HEK293 (cell line): ENCODE data around the gene ASL.
A peak's percentile ranks its signal among the peaks of the same experiment; 100 is the strongest.

Experiments used
- KLF10 ChIP-seq: fragments of 450-650 bp; IDR thresholded peaks from 2 replicates; pipeline ENCODE4 v1.5.1; 2018; ENCODE audit warnings: missing biosample characterization, mild to moderate bottlenecking, missing genetic modification characterization
- OSR2 ChIP-seq: fragments of 450-650 bp; formaldehyde crosslinking; IDR thresholded peaks from 2 replicates; pipeline ENCODE4 v1.5.1; 2016; ENCODE audit warnings: missing biosample characterization, missing genetic modification characterization
- PRDM10 ChIP-seq: fragments of 450-650 bp; formaldehyde crosslinking; IDR thresholded peaks from 2 replicates; pipeline ENCODE4 v1.5.1; 2016; ENCODE audit warnings: missing biosample characterization, missing genetic modification characterization
- SCRT1 ChIP-seq: fragments of 450-650 bp; formaldehyde crosslinking; IDR thresholded peaks from 2 replicates; pipeline ENCODE4 v1.5.1; 2016; ENCODE audit warnings: missing biosample characterization, missing genetic modification characterization, borderline replicate concordance
- SCRT2 ChIP-seq: fragments of 450-650 bp; formaldehyde crosslinking; IDR thresholded peaks from 2 replicates; pipeline ENCODE4 v1.5.1; 2016; ENCODE audit warnings: missing biosample characterization, missing genetic modification characterization
- SP2 ChIP-seq: fragments of 450-650 bp; formaldehyde crosslinking; IDR thresholded peaks from 2 replicates; pipeline ENCODE4 v1.5.1; 2016; ENCODE audit warnings: missing biosample characterization, missing genetic modification characterization
- SP7 ChIP-seq: fragments of 450-650 bp; formaldehyde crosslinking; IDR thresholded peaks from 2 replicates; pipeline ENCODE4 v1.5.1; 2016; ENCODE audit warnings: missing biosample characterization, missing genetic modification characterization
- TRIM28 ChIP-seq: IDR thresholded peaks from 2 replicates; pipeline ENCODE4 v1.6.1; 2011; ENCODE audit warnings: low read length, control low read depth, borderline replicate concordance
- YY1 ChIP-seq: fragments of 450-650 bp; formaldehyde crosslinking; IDR thresholded peaks from 2 replicates; pipeline ENCODE4 v1.5.1; 2018; ENCODE audit warnings: missing biosample characterization, missing genetic modification characterization
- YY2 ChIP-seq: fragments of 450-650 bp; formaldehyde crosslinking; IDR thresholded peaks from 2 replicates; pipeline ENCODE4 v1.5.1; 2016; ENCODE audit warnings: missing biosample characterization, missing genetic modification characterization
- ZBTB11 ChIP-seq: fragments of 450-650 bp; formaldehyde crosslinking; conservative IDR thresholded peaks from 2 replicates; pipeline ENCODE4 v1.5.1; 2016; ENCODE audit warnings: low read depth, missing biosample characterization, missing genetic modification characterization
- ZBTB7A ChIP-seq: fragments of 450-650 bp; formaldehyde crosslinking; IDR thresholded peaks from 2 replicates; pipeline ENCODE4 v1.5.1; 2016; ENCODE audit warnings: low read depth, missing biosample characterization, missing genetic modification characterization
- ZFHX2 ChIP-seq: fragments of 450-650 bp; formaldehyde crosslinking; conservative IDR thresholded peaks from 2 replicates; pipeline ENCODE4 v1.5.1; 2016; ENCODE audit warnings: missing biosample characterization, missing genetic modification characterization
- ZFP69B ChIP-seq: fragments of 450-650 bp; formaldehyde crosslinking; IDR thresholded peaks from 2 replicates; pipeline ENCODE4 v1.5.1; 2016; ENCODE audit warnings: missing biosample characterization, missing genetic modification characterization
- ZNF26 ChIP-seq: fragments of 450-650 bp; formaldehyde crosslinking; IDR thresholded peaks from 2 replicates; pipeline ENCODE4 v1.5.1; 2016; ENCODE audit warnings: missing biosample characterization, missing genetic modification characterization
- ZNF341 ChIP-seq: fragments of 450-650 bp; formaldehyde crosslinking; IDR thresholded peaks from 2 replicates; pipeline ENCODE4; 2016; ENCODE audit warnings: low read depth, missing biosample characterization, missing genetic modification characterization
- ZNF366 ChIP-seq: fragments of 450-650 bp; formaldehyde crosslinking; conservative IDR thresholded peaks from 2 replicates; pipeline ENCODE4 v1.5.1; 2016; ENCODE audit warnings: missing biosample characterization, missing genetic modification characterization
- ZNF398 ChIP-seq: fragments of 450-650 bp; formaldehyde crosslinking; IDR thresholded peaks from 2 replicates; pipeline ENCODE4 v1.5.1; 2017; ENCODE audit warnings: missing biosample characterization, missing genetic modification characterization
- ZNF513 ChIP-seq: fragments of 450-650 bp; IDR thresholded peaks from 2 replicates; pipeline ENCODE4 v1.5.1; 2018; ENCODE audit warnings: missing biosample characterization, missing genetic modification characterization
- ZNF610 ChIP-seq: fragments of 450-650 bp; formaldehyde crosslinking; IDR thresholded peaks from 2 replicates; pipeline ENCODE4 v1.5.1; 2016; ENCODE audit warnings: missing biosample characterization, missing genetic modification characterization, borderline replicate concordance
- ZNF639 ChIP-seq: fragments of 450-650 bp; formaldehyde crosslinking; IDR thresholded peaks from 2 replicates; pipeline ENCODE4 v1.5.1; 2016; ENCODE audit warnings: missing biosample characterization, missing genetic modification characterization
- ZNF677 ChIP-seq: fragments of 450-650 bp; IDR thresholded peaks from 2 replicates; pipeline ENCODE4 v1.5.0; 2018; ENCODE audit warnings: missing biosample characterization, mild to moderate bottlenecking, missing genetic modification characterization, moderate library complexity
- ZNF76 ChIP-seq: fragments of 450-650 bp; formaldehyde crosslinking; IDR thresholded peaks from 2 replicates; pipeline ENCODE4; 2016; ENCODE audit warnings: low read depth, missing biosample characterization, missing genetic modification characterization, borderline replicate concordance
- ZNF792 ChIP-seq: fragments of 450-650 bp; formaldehyde crosslinking; IDR thresholded peaks from 2 replicates; pipeline ENCODE4 v1.5.1; 2016; ENCODE audit warnings: missing biosample characterization, missing genetic modification characterization
- ZXDB ChIP-seq: fragments of 450-650 bp; formaldehyde crosslinking; IDR thresholded peaks from 2 replicates; pipeline ENCODE4 v1.5.1; 2016; ENCODE audit warnings: missing biosample characterization, missing genetic modification characterization

Gene ASL

GRCh38 chr7:66099551-66100407 lies 24.2 kb downstream of the ASL start (continued):
- TF ChIP-seq ZNF513 (tag by site-specific recombination) (peak; percentile 92), TRIM28 (no peak), ZBTB7A (tag by site-specific recombination) (no peak), ZNF366 (tag by site-specific recombination) (peak; percentile 84), ZNF398 (tag by site-specific recombination) (peak; percentile 81), ZFP69B (tag by site-specific recombination) (0 out of 2 replicates have a peak, but pooled peaks have one; percentile 22), YY1 (no peak), KLF10 (tag by site-specific recombination) (no peak), YY2 (tag by site-specific recombination) (no peak), OSR2 (tag by site-specific recombination) (peak; percentile 77; the same call in 1 of the 2 replicates), SP2 (tag by site-specific recombination) (peak; percentile 78), ZNF341 (peak; percentile 100), ZNF677 (tag by site-specific recombination) (no peak), ZXDB (tag by site-specific recombination) (no peak), ZNF792 (tag by site-specific recombination) (peak; percentile 62; the same call in 1 of the 2 replicates), ZFHX2 (peak; percentile 93), ZNF639 (0 out of 2 replicates have a peak, but pooled peaks have one; percentile 12), SCRT2 (tag by site-specific recombination) (peak; percentile 92), ZBTB11 (0 out of 2 replicates have a peak, but pooled peaks have one; percentile 36), SP7 (tag by site-specific recombination) (peak; percentile 50; the same call in 1 of the 2 replicates), PRDM10 (peak; percentile 51), ZNF26 (tag by site-specific recombination) (no peak), SCRT1 (tag by site-specific recombination) (peak; percentile 76; the same call in 1 of the 2 replicates), ZNF610 (peak; percentile 78; the same call in 1 of the 2 replicates), ZNF76 (tag by site-specific recombination) (peak; percentile 49; the same call in 1 of the 2 replicates)
